DND-41 (cell line): ENCODE data around the gene PCNT.

Experiments
- EZH2 ChIP-seq: IDR thresholded peaks from 3 replicates; pipeline ENCODE4 v1.6.1; 2012; ENCODE audit warnings: borderline replicate concordance, low read depth, mild to moderate bottlenecking, moderate library complexity, low read length, inconsistent platforms; ENCODE audit not compliant: severe bottlenecking
- TF ChIP-seq, protein P1 (sequence below): IDR thresholded peaks from 2 replicates; pipeline ENCODE4 v1.5.1; 2012; ENCODE audit warnings: borderline replicate concordance, low read length, moderate library complexity, mild to moderate bottlenecking; ENCODE audit not compliant: poor library complexity, severe bottlenecking; ENCODE audit errors: extremely low read depth

DNA sequence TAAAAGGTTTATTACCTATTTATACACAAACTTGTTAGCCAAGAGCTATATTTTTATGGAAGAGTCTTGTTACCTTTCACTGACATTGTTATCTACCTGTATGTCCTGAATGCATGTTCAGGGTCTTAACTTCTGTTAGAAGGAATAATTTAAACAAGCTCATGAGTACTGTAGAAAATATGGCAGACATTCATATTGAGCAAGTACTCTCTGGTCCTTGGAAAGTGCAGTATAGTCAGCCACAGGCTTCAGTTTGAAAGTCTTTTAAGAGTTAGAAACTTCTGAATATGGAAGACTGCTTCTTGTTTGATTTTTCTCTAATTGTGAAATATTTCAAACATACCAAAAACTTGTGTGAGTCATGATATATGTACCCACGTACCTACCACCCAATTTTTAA is 151.3 kb downstream of the PCNT start:
- no peak for TF ChIP-seq EZH2
- TF ChIP-seq, protein P1, sequence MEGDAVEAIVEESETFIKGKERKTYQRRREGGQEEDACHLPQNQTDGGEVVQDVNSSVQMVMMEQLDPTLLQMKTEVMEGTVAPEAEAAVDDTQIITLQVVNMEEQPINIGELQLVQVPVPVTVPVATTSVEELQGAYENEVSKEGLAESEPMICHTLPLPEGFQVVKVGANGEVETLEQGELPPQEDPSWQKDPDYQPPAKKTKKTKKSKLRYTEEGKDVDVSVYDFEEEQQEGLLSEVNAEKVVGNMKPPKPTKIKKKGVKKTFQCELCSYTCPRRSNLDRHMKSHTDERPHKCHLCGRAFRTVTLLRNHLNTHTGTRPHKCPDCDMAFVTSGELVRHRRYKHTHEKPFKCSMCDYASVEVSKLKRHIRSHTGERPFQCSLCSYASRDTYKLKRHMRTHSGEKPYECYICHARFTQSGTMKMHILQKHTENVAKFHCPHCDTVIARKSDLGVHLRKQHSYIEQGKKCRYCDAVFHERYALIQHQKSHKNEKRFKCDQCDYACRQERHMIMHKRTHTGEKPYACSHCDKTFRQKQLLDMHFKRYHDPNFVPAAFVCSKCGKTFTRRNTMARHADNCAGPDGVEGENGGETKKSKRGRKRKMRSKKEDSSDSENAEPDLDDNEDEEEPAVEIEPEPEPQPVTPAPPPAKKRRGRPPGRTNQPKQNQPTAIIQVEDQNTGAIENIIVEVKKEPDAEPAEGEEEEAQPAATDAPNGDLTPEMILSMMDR: no peak
